DOHH2 (cell line): Measurements from ENCODE around the gene EPHB2.

Experiments used
- H3F3A ChIP-seq: fragments of 200-600 bp; sonication (generic), shearing (Covaris generic); 2 replicates; pipeline ENCODE4 v1.6.0; 2016; ENCODE audit warnings: antibody characterized with exemption, mild to moderate bottlenecking; ENCODE audit not compliant: control insufficient read depth, insufficient read depth
- H3K27ac ChIP-seq: fragments of 200-600 bp; sonication (generic); 2 replicates; pipeline ENCODE4 v1.5.1; 2014; ENCODE audit warnings: low read depth, mild to moderate bottlenecking, low read length, moderate library complexity
- H3K27me3 ChIP-seq: fragments of 200-600 bp; sonication (generic); 2 replicates; pipeline ENCODE4 v1.6.1; 2014; ENCODE audit warnings: mild to moderate bottlenecking, low read length, mixed read lengths; ENCODE audit not compliant: control insufficient read depth
- H3K36me3 ChIP-seq: fragments of 200-600 bp; sonication (generic); 2 replicates; pipeline ENCODE4 v1.6.1; 2014; ENCODE audit warnings: mild to moderate bottlenecking, low read length, moderate library complexity, mixed read lengths; ENCODE audit not compliant: control insufficient read depth
- H3K4me1 ChIP-seq: fragments of 200-600 bp; sonication (generic); 2 replicates; pipeline ENCODE4 v1.6.1; 2014; ENCODE audit warnings: mild to moderate bottlenecking, low read length, mixed read lengths; ENCODE audit not compliant: control insufficient read depth
- H3K4me2 ChIP-seq: fragments of 200-600 bp; sonication (generic); 2 replicates; pipeline ENCODE4 v1.6.0; 2014; ENCODE audit warnings: mild to moderate bottlenecking, low read length, moderate library complexity
- H3K4me3 ChIP-seq: fragments of 200-600 bp; sonication (generic); 2 replicates; pipeline ENCODE4 v1.5.1; 2014; ENCODE audit warnings: mild to moderate bottlenecking, low read length, mixed read lengths
- H3K79me2 ChIP-seq: fragments of 200-600 bp; sonication (generic); 2 replicates; pipeline ENCODE4 v1.6.1; 2014; ENCODE audit warnings: mild to moderate bottlenecking, low read length, mixed read lengths; ENCODE audit not compliant: control insufficient read depth
- H3K9me2 ChIP-seq: fragments of 200-600 bp; sonication (generic); replicated peaks from 2 replicates; pipeline ENCODE4 v1.6.1; 2014; ENCODE audit warnings: mild to moderate bottlenecking, low read length, mixed read lengths; ENCODE audit not compliant: control insufficient read depth
- H3K9me3 ChIP-seq: fragments of 200-600 bp; sonication (generic); 2 replicates; pipeline ENCODE4 v1.6.1; 2014; ENCODE audit warnings: antibody characterized with exemption, low read length, mixed read lengths; ENCODE audit not compliant: control insufficient read depth, insufficient read depth
- H4K20me1 ChIP-seq: fragments of 200-600 bp; sonication (generic); 2 replicates; pipeline ENCODE4 v1.6.0; 2014; ENCODE audit warnings: low read depth, mild to moderate bottlenecking, antibody characterized with exemption, low read length, moderate library complexity; ENCODE audit not compliant: control insufficient read depth, insufficient read depth
- EZH2phosphoT487 ChIP-seq: fragments of 200-600 bp; sonication (generic); IDR thresholded peaks from 2 replicates; pipeline ENCODE4 v1.6.1; 2017; ENCODE audit warnings: borderline replicate concordance, mild to moderate bottlenecking, antibody characterized with exemption, low read length, moderate library complexity, mixed read lengths
- TF ChIP-seq, protein P1 (sequence below): fragments of 200-600 bp; sonication (generic); IDR thresholded peaks from one replicate; pipeline ENCODE4 v1.5.1; 2014; ENCODE audit warnings: antibody characterized with exemption, mild to moderate bottlenecking, low read depth, low read length; ENCODE audit not compliant: poor library complexity, severe bottlenecking

Gene EPHB2

DNA sequence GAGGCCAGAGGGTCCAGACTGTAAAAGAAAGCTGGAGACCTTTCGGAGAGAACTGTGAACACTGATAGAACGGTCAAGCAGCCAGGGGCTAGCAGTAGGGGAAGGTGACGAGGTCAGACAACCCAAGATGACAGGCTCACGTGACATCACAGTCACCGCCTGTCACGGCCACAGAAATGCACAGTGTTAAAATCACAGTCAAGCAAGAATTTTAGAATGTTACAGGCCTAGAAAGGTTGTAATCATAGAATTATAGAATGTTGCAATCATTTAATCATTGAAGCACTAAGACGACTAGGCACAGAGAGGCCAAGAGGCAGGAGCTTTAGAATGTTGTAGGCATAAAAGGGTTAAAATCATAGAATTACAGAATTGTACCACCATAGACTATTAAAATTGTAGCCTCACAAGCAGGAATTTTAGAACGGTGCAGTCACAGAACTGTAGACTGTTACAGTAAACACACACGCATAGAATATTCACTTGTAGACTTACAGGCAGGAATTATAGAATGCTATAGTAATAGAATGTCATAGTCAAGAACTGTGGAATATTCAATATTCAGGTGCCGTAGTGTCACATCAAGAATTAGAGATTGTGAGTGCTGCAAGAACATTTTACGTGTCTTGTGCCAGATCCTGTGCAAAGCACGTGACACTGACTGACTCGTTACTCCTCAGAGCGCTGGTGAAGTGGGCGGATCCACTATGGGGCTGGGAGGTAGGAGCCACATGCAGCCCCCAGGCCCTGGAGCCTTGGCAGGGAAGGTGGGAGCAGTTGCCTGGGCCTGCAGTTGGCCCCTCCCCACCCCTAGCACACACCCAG, 118.1 kb downstream of the EPHB2 start:
- Histone ChIP-seq H3K4me2 (no peak overlapping the region), H4K20me1 (no peaks in the 10 kb centered on the region), H3K79me2 (no peaks in the 10 kb centered on the region), H3K27me3 (no peaks in the 10 kb centered on the region), H3K9me2 (no peaks in the 10 kb centered on the region), H3K36me3 (no peaks in the 10 kb centered on the region), H3F3A (no peaks in the 10 kb centered on the region), H3K4me3 (no peak overlapping the region), H3K27ac (no peak overlapping the region), H3K9me3 (no peaks in the 10 kb centered on the region), H3K4me1 (no peaks in the 10 kb centered on the region)
- TF ChIP-seq, protein P1, sequence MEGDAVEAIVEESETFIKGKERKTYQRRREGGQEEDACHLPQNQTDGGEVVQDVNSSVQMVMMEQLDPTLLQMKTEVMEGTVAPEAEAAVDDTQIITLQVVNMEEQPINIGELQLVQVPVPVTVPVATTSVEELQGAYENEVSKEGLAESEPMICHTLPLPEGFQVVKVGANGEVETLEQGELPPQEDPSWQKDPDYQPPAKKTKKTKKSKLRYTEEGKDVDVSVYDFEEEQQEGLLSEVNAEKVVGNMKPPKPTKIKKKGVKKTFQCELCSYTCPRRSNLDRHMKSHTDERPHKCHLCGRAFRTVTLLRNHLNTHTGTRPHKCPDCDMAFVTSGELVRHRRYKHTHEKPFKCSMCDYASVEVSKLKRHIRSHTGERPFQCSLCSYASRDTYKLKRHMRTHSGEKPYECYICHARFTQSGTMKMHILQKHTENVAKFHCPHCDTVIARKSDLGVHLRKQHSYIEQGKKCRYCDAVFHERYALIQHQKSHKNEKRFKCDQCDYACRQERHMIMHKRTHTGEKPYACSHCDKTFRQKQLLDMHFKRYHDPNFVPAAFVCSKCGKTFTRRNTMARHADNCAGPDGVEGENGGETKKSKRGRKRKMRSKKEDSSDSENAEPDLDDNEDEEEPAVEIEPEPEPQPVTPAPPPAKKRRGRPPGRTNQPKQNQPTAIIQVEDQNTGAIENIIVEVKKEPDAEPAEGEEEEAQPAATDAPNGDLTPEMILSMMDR = no peak
- no peak for TF ChIP-seq EZH2phosphoT487

DNA sequence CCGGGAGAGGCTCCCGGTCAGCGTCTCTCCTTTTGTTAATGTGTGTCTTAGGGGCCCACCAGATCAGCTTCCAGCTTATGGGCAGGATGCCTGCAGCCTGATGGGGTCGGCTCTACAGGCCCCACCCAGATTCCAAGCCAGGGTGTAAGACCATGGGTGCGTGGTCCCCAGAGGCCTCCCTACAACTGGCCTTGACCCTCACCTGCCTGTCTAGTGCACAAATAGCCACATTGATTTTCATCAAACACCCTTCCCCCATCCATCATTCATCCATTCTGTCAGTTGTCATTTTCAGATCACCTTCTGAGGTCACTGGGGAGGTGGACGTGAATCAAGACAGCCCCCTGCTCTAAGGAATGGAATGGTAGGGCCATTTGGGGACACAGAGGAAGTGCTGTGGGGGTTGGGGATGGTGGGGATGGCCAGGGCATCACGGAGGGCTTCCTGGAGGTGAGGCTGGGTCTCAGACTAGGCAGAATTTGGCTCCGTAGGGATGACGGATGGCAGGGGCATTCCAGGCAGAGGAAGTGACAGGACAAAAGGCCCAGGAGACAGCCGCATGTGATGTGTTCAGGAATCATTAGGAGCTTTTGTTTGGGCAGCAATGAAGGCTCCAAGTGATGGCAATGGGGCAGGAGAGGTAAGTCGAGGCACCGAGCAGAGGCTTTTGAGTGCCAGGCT, 118.8 kb downstream of the EPHB2 start:
- H3K9me3 ChIP-seq = no peaks in the 10 kb centered on the region
- H3K79me2 ChIP-seq = no peaks in the 10 kb centered on the region
- no peak overlapping the region for H3K4me2 ChIP-seq
- no peak for TF ChIP-seq EZH2phosphoT487
- TF ChIP-seq, protein P1 = no peak
- no peak overlapping the region for H3K27ac ChIP-seq
- no peaks in the 10 kb centered on the region for H3F3A ChIP-seq
- no peaks in the 10 kb centered on the region for H3K9me2 ChIP-seq
- H3K4me3 ChIP-seq = no peak overlapping the region
- no peaks in the 10 kb centered on the region for H3K36me3 ChIP-seq
- no peaks in the 10 kb centered on the region for H4K20me1 ChIP-seq
- 0 out of 2 replicates have a peak, but pooled peaks cover 4% of the 10 kb centered on the region for H3K27me3 ChIP-seq
- H3K4me1 ChIP-seq = no peaks in the 10 kb centered on the region

DNA sequence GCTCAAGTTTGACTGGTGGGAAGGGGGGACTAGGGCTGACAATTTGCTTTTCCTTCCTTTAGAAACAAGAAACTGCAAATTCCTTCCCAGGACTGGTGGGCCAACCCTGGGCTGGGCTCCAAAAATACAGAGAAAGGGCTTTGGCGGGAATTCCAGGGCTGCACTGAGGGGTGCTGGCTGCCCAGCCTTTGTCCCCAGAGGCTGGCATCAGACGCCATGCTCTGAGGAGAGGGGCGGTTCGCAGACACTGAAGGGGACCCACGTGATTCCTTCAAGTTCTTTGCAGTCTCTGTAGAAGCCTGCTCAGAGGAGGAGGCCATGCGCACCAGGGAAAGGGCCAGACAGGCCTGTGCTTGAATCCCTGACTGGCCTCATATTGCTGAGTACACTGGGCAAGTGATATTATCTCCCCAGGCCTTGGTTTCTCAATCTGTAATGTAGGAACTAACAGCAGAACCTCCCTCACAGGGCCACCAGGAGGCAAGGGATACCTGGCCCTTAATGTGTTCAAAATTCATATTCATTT, 119.5 kb downstream of the EPHB2 start:
- 0 out of 2 replicates have a peak, but pooled peaks cover 5% of the 10 kb centered on the region for H3K27me3 ChIP-seq
- no peaks in the 10 kb centered on the region for H3K9me3 ChIP-seq
- H4K20me1 ChIP-seq = no peaks in the 10 kb centered on the region
- TF ChIP-seq, protein P1 = no peak
- TF ChIP-seq EZH2phosphoT487 = no peak
- H3F3A ChIP-seq = no peaks in the 10 kb centered on the region
- no peak overlapping the region for H3K4me2 ChIP-seq
- H3K36me3 ChIP-seq = no peaks in the 10 kb centered on the region
- H3K4me3 ChIP-seq = no peak overlapping the region
- no peaks in the 10 kb centered on the region for H3K79me2 ChIP-seq
- H3K4me1 ChIP-seq = no peaks in the 10 kb centered on the region
- H3K9me2 ChIP-seq = no peaks in the 10 kb centered on the region
- no peak overlapping the region for H3K27ac ChIP-seq
